DMS 273 (cell line): ENCODE data around the gene TCEAL1.

ENCODE experiments used
- DNase-seq: peaks from one replicate; lab custom pipeline; 2025; ENCODE audit not compliant: unreplicated experiment; lab: John Stamatoyannopoulos, UW

TCEAL1 gene

GRCh38 chrX:103678199-103678993 lies 49.6 kb downstream of the TCEAL1 start:
- no peak for DNase-seq
